ENCODE measurements around the gene ANKRD6. TPM values are rescaled to one million over a fixed set of nuclear protein-coding genes. Genes with fewer than 3 reads are reported as not detected.

ANKRD6 gene
- total RNA-seq, 6 experiments from 2014 or later = 5.3 to 14.8 (median 8.3) TPM

DNA sequence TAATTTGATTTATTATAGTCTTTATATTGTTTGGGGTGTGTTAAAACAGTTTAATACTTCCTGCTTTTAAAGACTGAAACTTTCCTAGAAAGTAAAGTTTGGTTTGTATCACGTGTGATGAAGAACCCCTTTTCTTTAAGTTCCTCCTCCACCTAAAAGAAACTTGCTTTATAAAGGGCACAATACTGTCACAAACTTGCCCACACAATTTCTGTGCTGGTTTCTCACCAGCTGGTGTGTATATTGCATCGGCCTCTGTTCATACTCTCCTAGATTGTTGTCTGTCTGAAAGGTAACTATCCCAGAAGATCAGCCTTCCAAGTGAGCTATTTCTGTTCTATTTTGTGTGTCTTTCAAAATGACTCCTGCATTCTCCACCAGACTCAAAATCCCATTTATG is 46.9 kb downstream of the ANKRD6 start:
- Histone ChIP-seq H3K27me3 (no peaks in the 10 kb centered on the region), H3K27ac (no peak overlapping the region), H3K4me3 (no peak overlapping the region), H3K36me3 (no peaks in the 10 kb centered on the region), H3K4me1 (peaks cover 0 to 12% (median 3%) of the 10 kb centered on the region in 4 donors), H3K9me3 (no peaks in the 10 kb centered on the region)
- 61% methylated on average over 2 of the region's 2 CpGs for WGBS (ENCODE audit: insufficient coverage, low coverage, low lambda C conversion rate, missing lambda C conversion rate)
- no peak for TF ChIP-seq CTCF (IDR thresholded peaks at IDR 0.05)
- no peak for TF ChIP-seq POLR2A (IDR thresholded peaks at IDR 0.05)
- intact Hi-C loops (cut with DNase I) = no loop called here
- no peak for DNase-seq
- no peak for ATAC-seq

DNA sequence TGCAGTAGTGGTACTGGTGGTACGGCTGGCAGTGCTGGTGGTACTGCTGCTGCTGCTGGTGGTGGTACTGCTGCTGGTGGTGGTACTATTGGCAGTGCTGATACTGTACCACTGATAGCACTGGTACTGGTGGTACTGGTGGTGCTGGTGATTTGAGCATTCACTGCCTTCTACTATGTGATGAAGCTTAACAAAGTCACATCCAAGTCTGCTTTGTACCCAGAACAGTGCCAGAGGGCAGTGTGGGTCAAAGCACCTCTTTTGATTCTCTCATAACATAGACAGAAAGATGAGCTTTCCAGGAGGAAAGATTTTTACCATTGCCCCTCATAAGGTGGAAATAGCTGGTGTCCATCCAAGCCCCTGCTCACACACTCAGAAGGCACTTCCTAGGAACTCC is 48.7 kb downstream of the ANKRD6 start:
- no peaks in the 10 kb centered on the region for H3K4me1 ChIP-seq

GRCh38 chr6:89482126-89482525 is 49.2 kb downstream of the ANKRD6 start:
- Histone ChIP-seq H3K27ac (no peak overlapping the region), H3K36me3 (no peaks in the 10 kb centered on the region), H3K9me3 (no peaks in the 10 kb centered on the region), H3K4me1 (no peaks in the 10 kb centered on the region), H3K27me3 (no peaks in the 10 kb centered on the region), H3K4me3 (no peak overlapping the region)
- TF ChIP-seq POLR2A (IDR thresholded peaks at IDR 0.05) (no peak), CTCF (IDR thresholded peaks at IDR 0.05) (no peak)
- ATAC-seq (no peak), DNase-seq (no peak)
- 71% methylated on average over 1 of the region's 1 CpG for WGBS (ENCODE audit: insufficient coverage, low coverage, low lambda C conversion rate, missing lambda C conversion rate)
- intact Hi-C loops (cut with DNase I) = no loop called here

More for the DNA sequence above, 48.7 kb downstream of the ANKRD6 start:
- Histone ChIP-seq H3K27me3 (no peaks in the 10 kb centered on the region), H3K9me3 (no peaks in the 10 kb centered on the region), H3K27ac (no peak overlapping the region), H3K36me3 (no peaks in the 10 kb centered on the region), H3K4me3 (no peak overlapping the region)
- TF ChIP-seq CTCF (IDR thresholded peaks at IDR 0.05) (no peak), POLR2A (IDR thresholded peaks at IDR 0.05) (no peak)
- no CpG with 5 or more reads among the region's 1 CpG for WGBS (ENCODE audit: insufficient coverage, low coverage, low lambda C conversion rate, missing lambda C conversion rate)
- intact Hi-C loops (cut with DNase I) = no loop called here
- no peak for DNase-seq
- ATAC-seq = no peak

DNA sequence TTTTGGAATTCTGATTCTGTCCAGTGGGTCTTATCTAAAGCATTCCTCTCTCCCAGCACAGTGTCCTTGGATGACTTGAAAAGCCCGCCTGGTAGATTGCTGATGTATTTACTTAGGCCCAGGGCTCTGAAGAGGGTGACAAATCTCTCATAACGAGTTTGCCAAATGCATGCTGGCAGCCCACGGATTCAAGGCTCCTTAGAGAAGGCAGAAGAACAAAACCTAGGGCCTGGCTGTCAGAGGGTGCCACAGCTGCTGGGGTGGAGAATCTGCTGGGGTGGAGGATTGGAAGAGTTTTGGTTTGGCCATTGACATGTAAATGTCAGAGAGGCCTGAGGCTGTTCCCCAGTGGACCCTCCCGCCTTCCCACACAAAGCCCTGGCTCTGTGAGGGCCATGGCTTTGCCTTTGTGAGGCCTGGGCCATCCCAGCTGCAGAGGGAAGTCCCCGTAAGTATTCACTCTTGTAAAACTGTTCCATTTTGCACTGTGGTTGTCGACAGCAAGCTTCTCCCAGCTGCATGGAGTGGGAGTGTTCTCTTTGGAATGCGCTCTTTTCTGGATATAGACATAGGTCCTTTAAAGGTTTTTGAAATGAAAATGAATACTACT is 50.3 kb downstream of the ANKRD6 start:
- intact Hi-C loops (cut with DNase I) = no loop called here
- Histone ChIP-seq H3K27ac (no peak overlapping the region), H3K4me3 (no peak overlapping the region), H3K4me1 (no peaks in the 10 kb centered on the region), H3K36me3 (no peaks in the 10 kb centered on the region), H3K27me3 (no peaks in the 10 kb centered on the region), H3K9me3 (no peaks in the 10 kb centered on the region)
- ATAC-seq = peak in 1 of 4 donors; percentile 52
- 65% methylated on average over 7 of the region's 7 CpGs for WGBS (ENCODE audit: insufficient coverage, low coverage, low lambda C conversion rate, missing lambda C conversion rate)
- TF ChIP-seq POLR2A (IDR thresholded peaks at IDR 0.05) (no peak), CTCF (IDR thresholded peaks at IDR 0.05) (no peak)
- DNase-seq = no peak

DNA sequence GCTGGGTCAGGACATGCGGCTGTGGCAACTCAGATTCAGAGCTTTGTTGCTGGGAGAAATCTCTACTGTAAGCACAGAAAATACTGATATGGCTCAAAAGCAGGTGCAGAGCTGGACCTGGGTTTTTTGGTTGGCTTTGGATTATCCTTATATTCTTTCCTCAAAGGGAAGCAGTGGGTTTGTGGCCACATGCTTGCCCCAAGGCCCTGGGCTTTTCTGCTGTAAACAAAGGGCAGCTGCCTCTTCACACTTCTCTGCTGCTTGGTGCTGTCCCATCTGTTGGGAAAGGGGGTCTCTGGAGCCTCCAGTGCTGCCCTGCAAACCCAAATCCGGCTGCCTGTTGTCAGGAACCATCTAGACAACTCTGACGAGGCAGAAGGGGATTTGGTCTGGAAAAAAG is 52.4 kb downstream of the ANKRD6 start:
- Histone ChIP-seq H3K4me3 (no peak overlapping the region), H3K9me3 (no peaks in the 10 kb centered on the region), H3K27ac (no peak overlapping the region), H3K36me3 (no peaks in the 10 kb centered on the region), H3K27me3 (no peaks in the 10 kb centered on the region), H3K4me1 (no peaks in the 10 kb centered on the region)
- intact Hi-C loops (cut with DNase I) = no loop called here
- no peak for DNase-seq
- no peak for ATAC-seq
- TF ChIP-seq POLR2A (IDR thresholded peaks at IDR 0.05) = no peak
- no peak for TF ChIP-seq CTCF (IDR thresholded peaks at IDR 0.05)
- WGBS (ENCODE audit: insufficient coverage, low coverage, low lambda C conversion rate, missing lambda C conversion rate) = 95% methylated on average over 3 of the region's 3 CpGs

Data from right lobe of liver (tissue), 6 donors.